OCI-LY3 (cell line): Measurements from ENCODE around the gene TFAP2B.

ENCODE experiments used
- H2AFZ ChIP-seq: fragments of 200-600, 300-600 bp; shearing (Covaris generic); 2 replicates; pipeline ENCODE4 v1.6.0; 2014; ENCODE audit warnings: antibody characterized with exemption, low read depth, low read length
- H3K27ac ChIP-seq: fragments of 200-600, 300-600 bp; sonication (generic); 2 replicates; pipeline ENCODE4 v1.5.1; 2014; ENCODE audit warnings: mild to moderate bottlenecking, low read length, moderate library complexity, mixed read lengths
- H3K27me3 ChIP-seq: fragments of 200-600, 300-600 bp; sonication (generic); 2 replicates; pipeline ENCODE4 v1.6.1; 2014; ENCODE audit warnings: low read depth, low read length, mixed read lengths
- H3K36me3 ChIP-seq: fragments of 200-600, 300-600 bp; sonication (generic); replicated peaks from 2 replicates; pipeline ENCODE3; 2014; ENCODE audit warnings: low read depth, low read length, mixed read lengths
- H3K4me1 ChIP-seq: fragments of 300-600, 200-600 bp; sonication (generic); 2 replicates; pipeline ENCODE4 v1.6.1; 2014; ENCODE audit warnings: low read length, mixed read lengths
- H3K4me2 ChIP-seq: fragments of 200-600, 300-600 bp; sonication (generic); 2 replicates; pipeline ENCODE4 v1.6.1; 2014; ENCODE audit warnings: low read length, mixed read lengths
- H3K4me3 ChIP-seq: fragments of 300-600, 200-600 bp; sonication (generic); 2 replicates; pipeline ENCODE4 v1.5.1; 2014; ENCODE audit warnings: antibody characterized with exemption, mild to moderate bottlenecking, low read length, moderate library complexity
- H3K79me2 ChIP-seq: fragments of 300-600, 200-600 bp; shearing (Covaris generic); 2 replicates; pipeline ENCODE4 v1.6.1; 2014; ENCODE audit warnings: mild to moderate bottlenecking, low read length, mixed read lengths
- H3K9ac ChIP-seq: fragments of 300-600, 200-600 bp; shearing (Covaris generic); 2 replicates; pipeline ENCODE4 v1.6.0; 2014; ENCODE audit warnings: mild to moderate bottlenecking, low read length, moderate library complexity
- H3K9me3 ChIP-seq: fragments of 200-600, 300-600 bp; shearing (Covaris generic); 2 replicates; pipeline ENCODE4 v1.6.1; 2014; ENCODE audit warnings: low read length, mixed read lengths; ENCODE audit not compliant: insufficient read depth
- H4K20me1 ChIP-seq: fragments of 200-600, 300-600 bp; sonication (generic); 2 replicates; pipeline ENCODE4 v1.6.1; 2016; ENCODE audit warnings: low read length, mixed read lengths; ENCODE audit not compliant: insufficient read depth
- EZH2phosphoT487 ChIP-seq: fragments of 200-600 bp; shearing (Covaris generic); IDR thresholded peaks from 2 replicates; pipeline ENCODE4 v1.6.1; 2018; ENCODE audit warnings: antibody characterized with exemption, mixed run types, low read depth
- TF ChIP-seq, protein P1 (sequence below): fragments of 200-600, 300-600 bp; sonication (generic); IDR thresholded peaks from 2 replicates; pipeline ENCODE4 v1.5.1; 2014; ENCODE audit warnings: antibody characterized with exemption, low read length, low read depth

TFAP2B gene

DNA sequence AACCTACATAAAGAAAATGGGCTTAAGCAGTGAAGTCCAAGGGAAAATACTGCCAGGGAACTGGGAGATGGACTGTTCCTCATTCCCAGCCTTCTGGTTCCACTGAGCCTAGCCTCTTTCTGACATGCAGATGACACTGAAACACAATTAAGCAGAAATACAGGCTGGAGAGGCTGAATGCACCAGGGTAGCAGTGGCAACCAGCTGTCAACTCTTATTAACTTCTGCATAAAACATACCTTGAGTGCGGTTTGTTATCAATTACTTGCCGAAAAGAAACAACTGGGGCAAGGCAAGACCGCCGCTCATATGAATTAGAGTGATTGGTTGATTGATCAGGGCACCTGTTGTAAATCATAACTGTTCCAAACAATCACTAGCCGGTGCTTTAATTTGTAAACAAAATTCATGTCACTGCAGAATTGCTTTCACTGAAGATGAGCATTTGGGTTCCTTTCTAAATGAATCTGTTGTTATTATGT is 16.3 kb downstream of the TFAP2B start:
- H3K4me1 ChIP-seq, result no peaks in the 10 kb centered on the region
- H3K27ac ChIP-seq, result no peak overlapping the region
- no peaks in the 10 kb centered on the region for H3K27me3 ChIP-seq
- TF ChIP-seq, protein P1, sequence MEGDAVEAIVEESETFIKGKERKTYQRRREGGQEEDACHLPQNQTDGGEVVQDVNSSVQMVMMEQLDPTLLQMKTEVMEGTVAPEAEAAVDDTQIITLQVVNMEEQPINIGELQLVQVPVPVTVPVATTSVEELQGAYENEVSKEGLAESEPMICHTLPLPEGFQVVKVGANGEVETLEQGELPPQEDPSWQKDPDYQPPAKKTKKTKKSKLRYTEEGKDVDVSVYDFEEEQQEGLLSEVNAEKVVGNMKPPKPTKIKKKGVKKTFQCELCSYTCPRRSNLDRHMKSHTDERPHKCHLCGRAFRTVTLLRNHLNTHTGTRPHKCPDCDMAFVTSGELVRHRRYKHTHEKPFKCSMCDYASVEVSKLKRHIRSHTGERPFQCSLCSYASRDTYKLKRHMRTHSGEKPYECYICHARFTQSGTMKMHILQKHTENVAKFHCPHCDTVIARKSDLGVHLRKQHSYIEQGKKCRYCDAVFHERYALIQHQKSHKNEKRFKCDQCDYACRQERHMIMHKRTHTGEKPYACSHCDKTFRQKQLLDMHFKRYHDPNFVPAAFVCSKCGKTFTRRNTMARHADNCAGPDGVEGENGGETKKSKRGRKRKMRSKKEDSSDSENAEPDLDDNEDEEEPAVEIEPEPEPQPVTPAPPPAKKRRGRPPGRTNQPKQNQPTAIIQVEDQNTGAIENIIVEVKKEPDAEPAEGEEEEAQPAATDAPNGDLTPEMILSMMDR, result no peak
- no peak for TF ChIP-seq EZH2phosphoT487
- H3K9me3 ChIP-seq, result no peaks in the 10 kb centered on the region
- H3K79me2 ChIP-seq, result no peaks in the 10 kb centered on the region
- no peaks in the 10 kb centered on the region for H4K20me1 ChIP-seq
- no peak overlapping the region for H3K9ac ChIP-seq
- H3K36me3 ChIP-seq, result no peaks in the 10 kb centered on the region
- H2AFZ ChIP-seq, result no peak overlapping the region
- H3K4me3 ChIP-seq, result no peak overlapping the region
- no peak overlapping the region for H3K4me2 ChIP-seq

DNA sequence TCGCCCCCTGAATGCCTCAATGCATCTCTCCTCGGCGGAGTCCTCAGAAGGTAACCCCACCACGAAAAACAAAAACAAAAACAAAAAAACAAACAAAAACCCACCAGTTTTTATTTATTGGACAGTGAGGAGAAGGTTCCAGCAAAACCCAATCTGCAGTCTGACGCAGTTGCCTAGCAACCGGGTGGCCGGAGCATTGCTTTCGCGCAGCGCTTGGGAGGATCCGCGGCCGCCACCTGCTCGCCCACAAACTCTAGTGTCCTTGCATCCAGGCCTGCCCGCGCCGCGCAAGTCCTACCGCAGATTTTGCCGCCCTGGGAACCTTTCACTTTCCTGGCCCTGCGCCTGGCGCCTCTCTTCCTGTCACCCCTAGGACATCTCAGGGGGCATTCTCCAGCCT is 17.6 kb downstream of the TFAP2B start:
- H3K27me3 ChIP-seq, result no peaks in the 10 kb centered on the region

DNA sequence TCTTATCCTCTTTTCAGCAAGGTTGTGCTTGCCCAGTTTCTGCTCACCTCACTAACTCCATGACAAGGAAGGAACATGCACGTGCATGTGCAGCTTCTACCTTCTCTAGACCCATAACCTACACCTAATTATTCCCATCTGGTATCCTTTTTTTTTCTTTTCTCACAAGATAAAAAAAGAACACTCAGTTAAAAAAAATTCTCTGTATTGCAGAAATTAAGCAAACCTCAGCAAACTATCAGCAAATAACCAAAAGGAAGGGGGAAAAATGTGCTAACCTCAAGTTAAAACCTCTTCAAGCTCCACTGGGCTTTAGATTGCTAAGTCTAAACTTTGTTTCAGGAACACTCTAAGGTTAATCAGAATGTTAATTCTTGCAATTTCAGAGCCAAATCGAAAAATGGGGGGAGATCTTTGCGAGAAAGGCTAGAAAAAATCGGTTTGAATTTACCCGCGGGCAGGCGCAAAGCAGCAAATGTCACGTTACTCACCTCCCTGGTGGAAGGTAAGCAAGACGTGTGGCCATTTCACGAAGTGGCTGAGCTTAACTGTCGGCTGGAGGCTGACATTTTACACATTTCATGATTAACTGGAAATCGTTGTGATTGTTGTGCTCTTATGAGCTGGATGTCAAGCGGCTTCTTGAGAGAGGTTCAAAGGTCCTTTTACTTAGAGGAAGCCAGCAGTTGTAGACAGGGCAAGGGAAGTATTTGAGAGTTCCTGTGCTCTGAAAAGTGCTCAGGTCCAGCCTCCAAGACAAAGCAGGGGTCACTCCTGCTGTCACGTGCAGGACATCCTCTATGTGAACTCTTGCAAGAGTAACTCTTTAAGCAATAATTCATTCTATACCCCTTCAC is 19.1 kb downstream of the TFAP2B start:
- Histone ChIP-seq H3K79me2 (no peaks in the 10 kb centered on the region), H3K4me3 (no peak overlapping the region), H3K27ac (no peak overlapping the region), H3K36me3 (no peaks in the 10 kb centered on the region), H3K4me2 (no peak overlapping the region), H4K20me1 (no peaks in the 10 kb centered on the region), H3K27me3 (no peaks in the 10 kb centered on the region), H3K9me3 (peaks cover under 1% of the 10 kb centered on the region; the same call in 1 of the 2 replicates), H3K4me1 (no peaks in the 10 kb centered on the region), H2AFZ (no peak overlapping the region), H3K9ac (no peak overlapping the region)
- TF ChIP-seq, protein P1, result no peak
- no peak for TF ChIP-seq EZH2phosphoT487

More for the DNA sequence above, 17.6 kb downstream of the TFAP2B start:
- Histone ChIP-seq H3K9ac (no peak overlapping the region), H3K4me3 (no peak overlapping the region), H2AFZ (no peak overlapping the region), H3K4me2 (no peak overlapping the region), H3K36me3 (no peaks in the 10 kb centered on the region), H3K9me3 (no peaks in the 10 kb centered on the region), H3K79me2 (no peaks in the 10 kb centered on the region), H3K27ac (no peak overlapping the region), H3K4me1 (no peaks in the 10 kb centered on the region), H4K20me1 (no peaks in the 10 kb centered on the region)
- TF ChIP-seq, protein P1, result no peak
- TF ChIP-seq EZH2phosphoT487, result no peak

DNA sequence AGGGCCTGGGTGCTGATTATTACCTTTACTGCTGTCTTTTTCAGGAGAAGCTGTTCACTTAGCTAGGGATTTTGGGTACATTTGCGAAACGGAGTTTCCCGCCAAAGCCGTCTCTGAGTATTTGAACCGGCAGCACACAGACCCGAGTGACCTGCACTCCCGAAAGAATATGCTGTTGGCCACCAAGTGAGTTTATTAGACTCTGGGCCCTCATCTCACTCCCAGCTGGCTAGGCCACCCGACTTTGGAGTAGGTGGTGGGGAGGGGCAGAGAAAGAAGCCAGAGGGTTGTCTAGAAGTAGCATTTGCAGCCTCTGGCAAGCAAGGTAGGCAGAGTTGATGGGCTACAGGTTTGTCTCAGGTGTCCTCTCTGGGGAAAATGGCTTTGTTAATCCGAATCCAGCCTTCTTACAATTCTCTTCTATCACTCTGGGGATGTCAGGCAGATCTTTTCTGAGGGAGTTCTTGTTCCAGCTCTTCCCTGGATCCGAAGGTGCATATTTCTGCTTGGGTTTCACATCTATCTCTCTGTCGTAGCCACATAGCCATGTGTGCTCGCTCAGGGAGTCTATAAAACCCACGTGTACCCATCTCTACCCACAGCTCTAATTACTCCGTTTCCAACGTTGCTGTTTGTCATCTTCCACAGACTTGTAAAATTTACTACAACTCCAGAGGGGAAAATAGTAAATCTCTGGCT is 21.6 kb downstream of the TFAP2B start:
- no peaks in the 10 kb centered on the region for H3K27me3 ChIP-seq

More for the DNA sequence above, 21.6 kb downstream of the TFAP2B start:
- Histone ChIP-seq H3K36me3 (no peaks in the 10 kb centered on the region), H3K9ac (no peak overlapping the region), H3K79me2 (no peaks in the 10 kb centered on the region), H3K9me3 (peaks cover 4% of the 10 kb centered on the region; the same call in 1 of the 2 replicates), H3K4me2 (no peak overlapping the region), H3K27ac (no peak overlapping the region), H2AFZ (no peak overlapping the region), H3K4me1 (no peaks in the 10 kb centered on the region), H3K4me3 (no peak overlapping the region), H4K20me1 (no peaks in the 10 kb centered on the region)
- TF ChIP-seq EZH2phosphoT487, result no peak
- TF ChIP-seq, protein P1, result no peak
